Measurements from ENCODE around the gene APH1B. TPM values are rescaled to one million over a fixed set of nuclear protein-coding genes. Genes with fewer than 3 reads are reported as not detected.
"Not testable (repeated sequence)": the region's sequence is repeated elsewhere in the genome, so short reads cannot be mapped to it uniquely, and the experiment has no call there.

Gene APH1B
- total RNA-seq, 1 donor from 2014 or later, result 6.2 TPM

DNA sequence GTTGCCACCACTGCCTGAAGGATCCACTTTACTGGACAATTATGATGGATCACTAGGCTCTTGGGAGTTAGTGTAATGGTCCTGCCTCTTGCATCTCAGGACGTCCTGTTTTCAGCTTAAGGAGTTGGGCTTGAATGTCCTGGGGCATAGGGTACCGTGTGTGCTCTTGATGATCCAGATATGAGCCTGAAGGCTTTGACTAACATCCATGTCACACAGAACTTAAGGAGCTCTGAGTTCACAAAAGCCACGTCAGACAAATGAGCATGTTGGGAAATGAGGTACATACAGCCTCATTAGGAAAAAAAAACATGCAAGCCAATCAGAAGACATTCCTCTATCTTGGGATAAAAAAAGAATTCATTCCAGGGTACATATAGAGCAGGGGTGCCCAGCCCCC lies 63.5 kb downstream of the APH1B start:
- Histone ChIP-seq H3K4me3 (no peak overlapping the region), H3K4me1 (no peaks in the 10 kb centered on the region), H3K27me3 (ENCODE audit: low read depth) (peaks cover 11% of the 10 kb centered on the region), H3K36me3 (no peaks in the 10 kb centered on the region), H3K27ac (replicated peaks) (no peak overlapping the region), H3K9me3 (replicated peaks) (no peaks in the 10 kb centered on the region)
- no peak for DNase-seq
- intact Hi-C loops (cut with micrococcal nuclease), result no loop called here
- TF ChIP-seq, protein P1, sequence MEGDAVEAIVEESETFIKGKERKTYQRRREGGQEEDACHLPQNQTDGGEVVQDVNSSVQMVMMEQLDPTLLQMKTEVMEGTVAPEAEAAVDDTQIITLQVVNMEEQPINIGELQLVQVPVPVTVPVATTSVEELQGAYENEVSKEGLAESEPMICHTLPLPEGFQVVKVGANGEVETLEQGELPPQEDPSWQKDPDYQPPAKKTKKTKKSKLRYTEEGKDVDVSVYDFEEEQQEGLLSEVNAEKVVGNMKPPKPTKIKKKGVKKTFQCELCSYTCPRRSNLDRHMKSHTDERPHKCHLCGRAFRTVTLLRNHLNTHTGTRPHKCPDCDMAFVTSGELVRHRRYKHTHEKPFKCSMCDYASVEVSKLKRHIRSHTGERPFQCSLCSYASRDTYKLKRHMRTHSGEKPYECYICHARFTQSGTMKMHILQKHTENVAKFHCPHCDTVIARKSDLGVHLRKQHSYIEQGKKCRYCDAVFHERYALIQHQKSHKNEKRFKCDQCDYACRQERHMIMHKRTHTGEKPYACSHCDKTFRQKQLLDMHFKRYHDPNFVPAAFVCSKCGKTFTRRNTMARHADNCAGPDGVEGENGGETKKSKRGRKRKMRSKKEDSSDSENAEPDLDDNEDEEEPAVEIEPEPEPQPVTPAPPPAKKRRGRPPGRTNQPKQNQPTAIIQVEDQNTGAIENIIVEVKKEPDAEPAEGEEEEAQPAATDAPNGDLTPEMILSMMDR (IDR thresholded peaks at IDR 0.05; ENCODE audit: borderline replicate concordance), result no peak

DNA sequence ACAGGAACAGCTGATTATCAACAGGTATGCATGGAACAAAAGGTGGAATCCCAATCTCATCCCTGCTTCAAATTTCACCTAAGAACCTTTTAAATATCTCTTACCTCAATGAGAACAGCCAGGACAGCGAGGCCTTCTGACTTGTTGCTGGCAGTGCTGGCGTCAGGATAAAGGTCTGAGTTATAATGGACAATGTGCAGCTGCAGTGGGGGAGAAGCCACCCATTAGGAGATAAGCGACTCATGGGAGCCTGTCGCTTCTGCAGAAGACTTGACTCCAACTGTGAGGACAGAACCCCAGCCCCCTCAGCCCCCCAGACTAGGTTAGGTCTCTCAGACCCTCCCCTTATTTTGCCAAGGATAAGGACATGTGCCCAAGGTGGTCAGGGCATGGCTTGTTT lies 64.5 kb downstream of the APH1B start:
- no peak overlapping the region for H3K4me3 ChIP-seq

DNA sequence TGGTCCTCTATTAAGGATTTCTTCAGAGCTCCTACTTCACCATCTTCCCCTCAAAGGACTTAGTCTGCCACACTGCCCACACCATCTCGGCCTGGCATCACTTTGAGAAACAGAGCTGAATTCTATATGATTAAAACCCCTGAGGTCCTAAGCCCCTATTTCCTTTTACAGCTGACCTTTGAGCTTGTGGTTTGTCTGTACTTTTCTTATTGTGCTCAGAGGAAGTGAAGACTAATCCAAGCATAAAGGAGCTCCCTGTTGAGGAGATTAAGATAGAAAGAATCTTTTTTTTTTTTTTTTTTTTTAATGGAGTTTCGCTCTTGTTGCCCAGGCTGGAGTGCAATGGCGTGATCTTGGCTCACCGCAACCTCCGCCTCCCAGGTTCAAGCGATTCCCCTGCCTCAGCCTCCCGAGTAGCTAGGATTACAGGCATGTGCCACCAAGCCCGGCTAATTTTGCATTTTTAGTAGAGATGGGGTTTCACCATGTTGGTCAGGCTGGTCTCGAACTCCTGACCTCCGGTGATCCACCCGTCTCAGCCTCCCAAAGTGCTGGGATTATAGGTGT lies 65.7 kb downstream of the APH1B start:
- H3K4me3 ChIP-seq; H3K36me3 ChIP-seq; H3K9me3 ChIP-seq (replicated peaks); intact Hi-C loops (cut with micrococcal nuclease); DNase-seq; H3K27ac ChIP-seq (replicated peaks): not testable (repeated sequence)
- H3K4me1 ChIP-seq, result peaks cover 16% of the 10 kb centered on the region
- H3K27me3 ChIP-seq (ENCODE audit: low read depth), result peaks cover 11% of the 10 kb centered on the region

More for the DNA sequence above, 64.5 kb downstream of the APH1B start:
- intact Hi-C loops (cut with micrococcal nuclease), result no loop called here
- H3K4me1 ChIP-seq, result peaks cover 4% of the 10 kb centered on the region
- H3K27ac ChIP-seq (replicated peaks), result no peak overlapping the region
- H3K27me3 ChIP-seq (ENCODE audit: low read depth), result peaks cover 11% of the 10 kb centered on the region
- DNase-seq, result no peak
- TF ChIP-seq, protein P1 (IDR thresholded peaks at IDR 0.05; ENCODE audit: borderline replicate concordance), result no peak
- no peaks in the 10 kb centered on the region for H3K9me3 ChIP-seq (replicated peaks)
- no peaks in the 10 kb centered on the region for H3K36me3 ChIP-seq

DNA sequence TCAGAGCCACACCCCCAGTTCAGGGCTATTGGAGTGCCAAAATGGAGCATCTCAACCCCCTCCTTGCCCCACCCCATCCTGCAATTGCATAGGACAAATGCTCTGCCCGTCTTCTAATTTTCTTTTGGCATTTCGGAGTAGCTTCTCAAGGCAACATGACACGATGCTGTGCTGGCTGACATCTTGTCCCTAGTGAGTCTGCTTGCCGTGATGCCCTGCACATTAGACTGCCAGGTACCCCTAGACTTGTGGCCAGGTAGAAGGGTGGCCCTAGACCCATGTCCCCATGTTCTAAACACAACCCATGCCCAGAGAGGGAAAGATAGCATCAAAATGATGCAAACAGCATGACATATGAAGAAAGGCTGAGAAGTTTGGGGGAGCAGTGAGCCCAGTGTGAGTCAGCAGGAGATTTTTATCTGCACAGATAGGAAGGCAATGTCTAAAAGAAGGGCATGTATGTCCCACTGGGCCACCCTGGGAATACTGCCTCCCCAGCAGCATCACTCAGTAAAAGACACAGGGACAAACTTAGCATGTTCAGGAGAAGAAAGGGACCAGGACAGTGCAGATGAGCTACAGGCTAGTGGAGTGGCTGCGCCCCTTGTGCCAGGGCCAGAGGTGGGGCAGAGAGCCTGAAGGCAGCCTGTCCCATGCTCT lies 67.5 kb downstream of the APH1B start:
- H3K27ac ChIP-seq (replicated peaks), result no peak overlapping the region
- H3K36me3 ChIP-seq, result no peaks in the 10 kb centered on the region
- peaks cover 11% of the 10 kb centered on the region for H3K27me3 ChIP-seq (ENCODE audit: low read depth)
- TF ChIP-seq, protein P1 (IDR thresholded peaks at IDR 0.05; ENCODE audit: borderline replicate concordance), result no peak
- DNase-seq, result no peak
- peaks cover 34% of the 10 kb centered on the region for H3K4me1 ChIP-seq
- intact Hi-C loops (cut with micrococcal nuclease), result no loop called here
- no peak overlapping the region for H3K4me3 ChIP-seq
- H3K9me3 ChIP-seq (replicated peaks), result no peaks in the 10 kb centered on the region

DNA sequence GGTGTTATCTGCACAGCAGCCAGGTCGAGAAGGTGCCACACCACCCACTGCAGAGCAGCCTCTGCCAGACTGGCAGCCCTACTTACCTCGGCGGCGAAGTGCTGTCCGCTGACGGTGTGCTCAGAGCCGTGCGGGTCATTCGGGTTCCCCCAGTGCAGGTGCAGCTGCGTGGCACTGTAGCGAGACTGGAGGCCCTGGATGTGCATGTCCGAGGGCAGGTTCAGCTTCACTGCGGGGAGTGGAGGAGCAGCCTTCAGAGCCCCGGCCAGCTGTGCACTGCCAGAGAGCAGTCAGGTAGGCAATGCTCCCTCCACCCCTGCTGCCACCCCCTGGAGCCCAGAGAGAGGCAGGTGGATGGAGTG lies 68.0 kb downstream of the APH1B start:
- intact Hi-C loops (cut with micrococcal nuclease), result no loop called here
- Histone ChIP-seq H3K36me3 (no peaks in the 10 kb centered on the region), H3K4me1 (peaks cover 39% of the 10 kb centered on the region), H3K9me3 (replicated peaks) (no peaks in the 10 kb centered on the region), H3K27ac (replicated peaks) (no peak overlapping the region), H3K27me3 (ENCODE audit: low read depth) (peaks cover 10% of the 10 kb centered on the region), H3K4me3 (no peak overlapping the region)
- TF ChIP-seq, protein P1 (IDR thresholded peaks at IDR 0.05; ENCODE audit: borderline replicate concordance), result no peak
- no peak for DNase-seq

DNA sequence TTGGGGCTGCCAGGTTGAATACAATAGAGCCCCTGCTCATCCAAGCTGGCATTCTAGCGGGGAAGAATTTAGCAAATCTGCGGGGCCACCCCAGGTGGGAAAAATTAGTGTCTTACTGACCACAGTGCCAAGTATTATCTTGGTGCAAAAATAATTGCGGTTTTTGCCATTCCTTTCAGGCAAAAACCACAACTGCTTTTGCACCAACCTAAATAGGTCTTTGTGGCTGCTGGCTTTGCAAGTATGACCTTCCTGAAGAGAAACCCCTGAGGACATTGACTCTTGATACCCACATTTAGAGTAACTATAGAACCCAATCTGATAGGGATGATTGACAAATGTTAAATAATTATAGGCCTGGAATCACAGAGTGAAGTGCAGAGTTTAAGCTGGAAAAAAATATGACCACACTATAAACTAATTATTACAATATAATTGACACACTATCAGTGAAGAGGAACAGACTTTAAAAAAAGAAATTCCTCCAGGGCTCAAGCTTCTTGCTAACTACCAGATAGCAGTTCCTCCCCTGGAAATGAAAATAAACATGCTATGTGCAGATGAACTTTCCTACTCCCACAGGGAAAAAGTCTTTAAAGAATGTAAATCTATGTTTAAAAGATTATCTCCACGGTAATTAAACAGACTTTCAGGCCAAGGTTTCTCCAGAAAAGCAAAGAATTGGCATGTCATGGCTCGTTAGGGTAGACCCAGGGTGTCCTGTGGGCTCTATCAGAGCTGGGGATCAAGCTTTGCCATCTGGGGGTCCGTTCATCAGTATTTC lies 69.9 kb downstream of the APH1B start:
- Histone ChIP-seq H3K9me3 (replicated peaks) (no peaks in the 10 kb centered on the region), H3K4me1 (peaks cover 44% of the 10 kb centered on the region), H3K27ac (replicated peaks) (peak overlapping the region; percentile 82), H3K27me3 (ENCODE audit: low read depth) (no peaks in the 10 kb centered on the region), H3K4me3 (no peak overlapping the region), H3K36me3 (no peaks in the 10 kb centered on the region)
- TF ChIP-seq, protein P1 (IDR thresholded peaks at IDR 0.05; ENCODE audit: borderline replicate concordance), result no peak
- intact Hi-C loops (cut with micrococcal nuclease), result no loop called here
- no peak for DNase-seq

All from left ventricle myocardium inferior (tissue), 1 donor.